ENCODE results near the gene PCGF1.

PCGF1 gene

GRCh38 chr2:74507145-74507925 lies at the start of gene PCGF1:
TSS of gene PCGF1 (minus strand) at chr2:74507695. CDS start at chr2:74507668, 27 bp downstream.
- DNase-seq, result peak; percentile 98

GRCh38 chr2:74556831-74557370 lies 49.4 kb upstream of the PCGF1 start:
- no peak for DNase-seq

DNA sequence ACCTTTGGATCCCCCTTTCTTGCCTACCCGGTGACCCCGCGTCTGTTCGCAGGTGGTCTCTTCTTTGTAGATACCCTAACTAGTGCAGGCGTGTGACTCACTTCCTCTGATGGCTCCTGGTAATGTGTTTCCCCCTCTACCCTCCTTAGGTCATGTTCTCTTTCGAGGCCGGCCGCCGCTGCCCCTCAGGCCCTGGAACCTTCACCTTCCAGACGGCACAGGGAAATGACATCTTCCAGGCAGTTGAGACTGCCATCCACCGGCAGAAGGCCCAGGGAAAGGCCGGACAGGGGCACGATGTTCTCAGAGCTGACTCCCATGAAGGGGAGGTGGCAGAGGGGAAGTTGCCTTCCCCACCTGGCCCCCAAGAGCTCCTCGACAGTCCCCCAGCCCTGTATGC lies 48.7 kb upstream of the PCGF1 start:
- DNase-seq, result no peak

GRCh38 chr2:74555610-74556103 lies 48.2 kb upstream of the PCGF1 start:
- no peak for DNase-seq

- peak; percentile 60 for DNase-seq
Measured at GRCh38 chr2:74554820-74555531, 47.5 kb upstream of the PCGF1 start.

DNA sequence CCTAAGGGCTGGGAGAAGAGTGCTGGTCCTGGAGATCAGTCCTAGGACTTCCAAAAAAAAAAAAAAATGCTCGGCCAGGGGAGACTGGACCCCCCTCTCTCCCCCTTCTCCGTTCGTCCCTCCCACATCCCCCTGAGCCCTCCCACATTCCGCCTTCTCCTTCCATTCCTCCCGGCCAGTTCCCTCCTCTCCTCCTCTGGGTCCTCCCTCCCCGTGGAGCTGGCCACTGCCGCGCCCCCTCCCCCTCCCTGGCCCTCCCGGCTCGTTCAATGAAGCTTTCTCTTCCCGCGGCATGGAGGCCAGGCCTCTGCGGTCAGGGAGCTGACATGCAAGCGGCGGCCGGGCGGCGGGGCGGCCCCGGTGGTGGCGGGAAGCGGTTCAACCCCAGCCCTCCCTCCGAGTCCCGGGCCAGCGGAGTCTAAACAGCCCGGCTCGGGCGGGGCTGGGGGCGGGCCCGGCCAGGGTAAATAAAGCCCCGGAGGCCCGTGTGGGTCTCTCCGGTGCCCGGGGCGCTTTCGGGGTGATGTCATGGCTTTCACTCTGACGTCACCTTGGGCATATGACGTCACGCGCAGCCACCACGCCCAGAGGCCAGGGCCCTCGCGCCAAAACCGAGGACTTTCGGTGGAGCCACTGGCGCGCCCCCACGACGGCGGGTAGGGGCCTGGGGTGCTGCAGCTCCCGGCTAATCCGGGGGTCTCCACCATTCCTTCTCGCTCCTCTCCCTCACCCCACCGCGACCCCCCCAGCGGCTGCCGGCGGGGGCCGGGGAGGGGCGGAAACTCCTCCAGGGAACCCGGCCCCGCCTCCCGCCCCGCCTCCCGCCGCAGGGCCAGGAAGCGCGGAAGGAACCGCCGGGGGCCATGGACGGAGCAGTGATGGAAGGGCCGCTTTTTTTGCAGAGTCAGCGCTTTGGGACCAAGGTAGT lies 46.7 kb upstream of the PCGF1 start, which contains the start of the genes DOK1 and LOXL3:
Gene DOK1 (plus strand): TSS at position 829 of the 928 bp plus-strand sequence. CDS start 35 bp downstream, at position 864.
Gene LOXL3 (minus strand): TSS at position 51 of the 928 bp plus-strand sequence. CDS start 1,308 bp downstream, outside the sequence.
- peak; percentile 89 for DNase-seq

- peak; percentile 35 for DNase-seq
Measured at GRCh38 chr2:74552914-74553811, 45.7 kb upstream of the PCGF1 start.

DNA sequence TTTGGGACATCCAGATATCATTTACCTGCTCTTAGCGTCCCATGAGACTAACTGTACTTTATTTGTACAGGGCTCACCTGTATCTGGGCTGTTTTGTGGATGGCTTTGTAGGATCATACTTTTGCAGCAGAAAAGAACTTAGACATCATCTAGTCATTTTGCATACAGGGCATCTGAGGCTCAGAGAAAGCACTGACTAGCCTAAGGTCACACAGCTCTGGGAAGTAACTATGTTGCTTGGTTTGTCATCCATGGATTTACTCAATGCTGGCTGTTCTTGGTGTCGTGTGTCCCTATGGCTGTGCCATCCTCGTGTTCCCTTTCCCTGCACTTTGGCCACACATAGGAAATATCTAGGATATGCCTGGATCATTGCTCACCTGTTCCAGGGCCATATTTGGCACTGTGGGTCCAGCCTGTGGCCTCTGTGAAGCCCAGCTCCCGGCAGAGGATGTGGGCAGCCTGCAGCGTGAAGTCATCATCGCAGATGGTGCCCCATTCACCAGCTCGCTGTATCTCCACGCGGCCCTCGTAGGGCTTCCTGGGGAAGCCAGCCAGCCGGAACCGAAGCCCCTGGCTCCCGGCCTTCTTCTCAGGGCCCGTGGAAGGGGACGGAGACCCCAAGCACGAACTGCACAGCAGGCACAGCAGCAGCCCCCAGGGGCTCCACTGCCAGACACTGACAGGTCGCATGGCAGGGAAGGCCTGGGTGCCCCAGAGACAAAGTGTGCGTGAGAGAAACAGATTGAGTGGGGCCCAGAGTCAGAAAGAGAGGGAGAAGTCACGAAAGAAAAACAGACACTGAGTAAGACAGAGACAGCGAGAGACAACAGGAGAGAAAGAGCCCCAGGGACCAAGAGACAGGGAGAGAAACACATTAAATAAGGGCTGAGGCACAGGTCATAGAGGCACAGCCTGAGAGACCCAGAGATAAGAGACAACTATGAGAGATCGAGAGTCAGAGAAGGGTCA lies 44.7 kb upstream of the PCGF1 start:
- no peak for DNase-seq

DNA sequence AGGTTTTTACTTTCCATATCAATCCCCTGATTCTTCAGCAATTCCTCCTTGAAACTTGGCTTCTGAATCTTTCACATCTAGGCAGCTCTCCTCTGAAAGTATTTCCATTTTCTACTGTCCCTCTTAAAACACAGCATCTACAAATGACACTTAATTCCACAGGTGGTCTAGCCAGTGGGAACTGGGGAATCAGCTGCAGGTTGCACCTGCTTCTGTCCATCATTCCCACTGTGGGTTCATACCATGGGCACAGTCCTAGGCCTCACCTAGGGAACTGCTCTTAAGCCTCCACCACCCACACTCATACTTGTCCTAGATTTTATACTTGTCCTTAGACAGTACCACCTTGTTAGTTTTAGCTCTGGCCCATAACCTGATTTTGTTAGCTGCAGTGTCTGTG lies 44.0 kb upstream of the PCGF1 start:
- no peak for DNase-seq

DNA sequence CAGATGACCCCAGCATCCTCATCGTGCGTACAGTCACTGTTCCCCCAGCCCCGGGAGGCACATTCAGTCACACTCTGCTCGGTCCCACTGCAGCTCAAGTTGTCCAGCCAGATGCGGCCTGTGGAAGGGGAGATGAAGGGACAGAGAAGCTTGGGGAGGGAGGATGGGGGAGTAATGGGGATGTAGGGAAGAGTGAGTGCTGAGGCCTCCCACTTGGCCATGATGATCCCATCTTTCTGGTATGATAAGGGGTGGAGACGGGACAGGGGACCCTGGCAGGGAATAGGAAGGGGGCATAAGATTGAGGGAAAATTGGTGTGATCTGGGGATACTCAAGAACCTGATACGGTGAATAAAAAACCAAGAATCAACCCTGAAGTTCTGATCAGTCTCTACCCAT lies 42.7 kb upstream of the PCGF1 start:
- no peak for DNase-seq

- DNase-seq, result peak; percentile 58
Measured at GRCh38 chr2:74548900-74549826, 41.7 kb upstream of the PCGF1 start.

DNA sequence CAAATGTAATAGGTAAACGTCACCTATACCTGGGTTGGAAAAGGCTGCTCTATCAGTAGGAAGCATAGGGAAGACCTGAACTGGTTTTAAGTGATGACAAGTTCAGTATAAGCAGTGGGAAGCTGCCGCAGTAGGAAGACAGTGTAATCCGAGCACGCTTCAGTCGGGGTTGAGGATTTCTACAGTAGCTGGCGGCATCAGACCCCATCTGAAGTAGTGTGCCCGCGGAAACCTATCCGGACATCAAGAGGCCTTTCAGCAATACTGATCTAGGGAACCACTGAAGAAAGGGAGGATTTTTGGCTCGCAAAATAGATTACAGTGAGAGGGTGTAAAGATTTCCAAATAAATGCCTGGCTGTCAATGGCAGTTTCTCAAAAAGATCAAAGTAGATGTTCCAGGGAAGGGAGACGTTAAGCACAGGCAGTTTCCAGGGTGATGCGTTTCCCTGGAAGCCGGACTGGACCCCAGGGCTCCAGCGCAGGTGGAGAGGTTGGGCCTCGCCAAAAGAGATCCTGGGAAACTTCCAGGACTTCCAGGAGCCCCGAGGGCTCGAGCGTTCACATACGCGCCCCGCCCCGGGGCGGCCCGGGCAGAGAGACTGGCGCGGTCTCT lies 40.9 kb upstream of the PCGF1 start:
- no peak for DNase-seq

GRCh38 chr2:74546004-74546403 lies 38.5 kb upstream of the PCGF1 start:
- DNase-seq, result no peak

DNA sequence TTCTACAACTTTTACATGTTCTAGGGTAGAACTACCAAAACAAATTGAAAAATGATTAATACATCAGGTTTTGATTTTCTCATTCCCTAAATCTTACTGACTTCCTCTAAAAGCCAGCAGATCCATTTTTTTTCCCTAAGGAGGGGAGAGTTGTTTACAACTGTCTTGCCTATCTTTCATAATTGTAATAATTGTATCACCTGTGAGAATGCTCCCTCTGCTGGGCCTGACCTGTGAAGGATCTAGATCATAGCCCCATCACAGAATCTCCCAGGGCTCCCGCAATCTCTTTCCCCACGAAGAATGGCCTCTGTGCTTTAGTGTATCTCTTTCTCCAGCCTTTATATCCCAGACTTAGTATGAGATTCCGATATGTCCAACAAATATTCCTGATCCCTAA lies 37.1 kb upstream of the PCGF1 start:
- peak; percentile 28 for DNase-seq

GRCh38 chr2:74542978-74543377 lies 35.5 kb upstream of the PCGF1 start:
- no peak for DNase-seq

DNA sequence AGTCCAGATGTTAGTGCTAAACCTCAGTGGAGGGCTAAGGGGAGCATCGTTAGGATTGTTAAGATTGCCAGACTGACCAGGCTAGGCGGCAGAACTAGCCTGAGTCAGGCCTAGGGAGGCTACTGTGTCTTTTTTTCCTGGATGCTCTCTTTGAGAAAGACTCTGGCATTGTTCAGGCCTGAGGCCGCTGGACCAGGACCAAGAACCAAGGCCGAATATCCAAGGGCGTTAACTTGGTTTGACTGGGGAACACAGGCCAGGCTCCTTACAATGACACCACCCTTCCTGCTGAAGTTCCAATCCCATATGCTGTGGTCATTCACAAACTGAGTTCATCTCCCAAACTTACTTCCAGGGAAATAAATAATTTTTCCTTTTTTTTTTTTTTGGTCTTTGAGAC lies 32.8 kb upstream of the PCGF1 start:
- no peak for DNase-seq

DNA sequence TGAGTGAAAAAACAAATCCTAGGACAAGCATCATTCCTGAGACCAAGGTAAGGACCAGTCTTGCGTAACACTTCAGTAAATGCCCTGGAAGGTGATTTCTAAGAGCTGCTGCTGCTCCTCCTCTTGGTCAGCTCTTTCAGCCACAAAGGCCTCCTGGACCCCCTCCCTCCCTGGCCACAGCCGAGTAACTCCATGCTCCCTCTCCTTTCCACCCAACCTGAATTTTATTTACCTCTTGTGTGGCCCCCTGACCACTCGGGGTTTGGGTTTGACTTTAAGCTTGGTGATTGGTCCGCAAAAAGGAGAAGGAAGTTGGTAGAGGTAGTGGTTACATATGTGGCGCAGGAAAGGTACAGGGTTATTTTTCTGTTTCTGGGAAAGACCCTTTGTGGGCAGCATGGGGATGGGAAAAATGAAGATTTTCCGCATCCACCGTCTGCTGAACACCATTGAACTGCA lies 31.4 kb upstream of the PCGF1 start:
- DNase-seq, result no peak

- no peak for DNase-seq
Measured at GRCh38 chr2:74537140-74537539, 29.6 kb upstream of the PCGF1 start.
